ENCODE data around the gene IL17B. TPM values are rescaled to one million over a fixed set of nuclear protein-coding genes. Genes with fewer than 3 reads are reported as not detected.
"Not testable (repeated sequence)": the region's sequence is repeated elsewhere in the genome, so short reads cannot be mapped to it uniquely, and the experiment has no call there.

Gene IL17B
- total RNA-seq, 1 donor from 2014 or later = not detected

DNA sequence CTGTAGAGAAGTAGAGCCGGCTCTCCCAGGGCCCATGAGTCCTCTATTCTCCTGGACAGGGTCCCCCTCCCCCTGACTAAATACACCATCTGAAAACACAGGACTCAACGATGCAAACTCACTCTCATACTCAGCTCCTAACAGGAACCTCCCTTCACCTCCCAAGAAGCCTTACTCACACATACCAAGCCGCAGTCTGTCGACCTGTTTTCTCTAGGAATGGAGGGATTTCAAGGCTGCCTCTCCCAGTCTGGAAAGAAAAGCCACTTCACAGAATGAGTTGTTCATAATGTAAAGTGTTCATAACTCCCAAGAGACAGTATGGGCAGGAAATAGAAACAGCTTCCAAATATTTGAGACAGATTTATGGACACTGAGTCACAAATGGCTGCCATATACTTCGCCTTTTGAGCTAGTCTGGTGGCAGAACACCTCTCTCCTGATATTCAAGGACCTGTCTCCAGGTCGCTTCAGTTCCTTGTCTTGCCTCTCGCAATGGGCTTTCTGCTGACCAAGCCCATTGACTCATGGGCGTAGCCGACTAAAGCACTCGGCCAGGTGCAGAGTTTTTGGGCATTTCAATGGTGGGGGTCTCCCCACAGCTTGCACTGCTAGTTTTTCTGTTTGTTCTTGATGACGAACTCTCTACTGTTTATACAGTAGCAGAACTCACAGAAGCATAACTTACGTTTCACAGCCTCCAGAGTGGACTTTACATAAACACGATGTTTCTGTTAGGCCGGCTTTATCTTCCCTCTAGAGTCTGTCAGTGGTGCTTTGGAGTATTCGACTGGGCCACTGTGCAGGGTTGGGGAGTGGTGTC is 25.0 kb upstream of the IL17B start:
- no peak for DNase-seq (ENCODE audit: extremely low read depth, low read depth, low spot score)

- no peak for DNase-seq (ENCODE audit: extremely low read depth, low read depth, low spot score)
These were observed 23.2 kb upstream of the IL17B start for GRCh38 chr5:149402291-149402690.

DNA sequence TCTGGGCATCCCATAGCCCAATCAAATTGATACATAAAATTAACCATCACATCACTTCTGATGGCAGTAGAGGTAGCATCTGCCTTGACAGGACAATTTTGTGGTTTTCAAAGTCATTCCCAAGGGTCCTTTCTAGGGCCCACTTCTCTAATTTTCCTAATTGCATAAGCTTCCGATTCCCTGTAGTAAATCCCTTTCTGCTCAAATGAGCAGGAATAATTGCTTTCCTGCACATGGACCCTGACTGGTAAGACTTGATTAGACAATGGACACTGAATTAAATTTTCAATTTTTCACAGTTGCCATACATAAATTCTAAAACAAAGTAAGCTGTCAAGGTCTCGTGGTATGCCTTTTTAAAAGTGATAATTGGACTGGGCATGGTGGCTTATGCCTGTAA is 22.0 kb upstream of the IL17B start:
- DNase-seq (ENCODE audit: extremely low read depth, low read depth, low spot score) = no peak

DNA sequence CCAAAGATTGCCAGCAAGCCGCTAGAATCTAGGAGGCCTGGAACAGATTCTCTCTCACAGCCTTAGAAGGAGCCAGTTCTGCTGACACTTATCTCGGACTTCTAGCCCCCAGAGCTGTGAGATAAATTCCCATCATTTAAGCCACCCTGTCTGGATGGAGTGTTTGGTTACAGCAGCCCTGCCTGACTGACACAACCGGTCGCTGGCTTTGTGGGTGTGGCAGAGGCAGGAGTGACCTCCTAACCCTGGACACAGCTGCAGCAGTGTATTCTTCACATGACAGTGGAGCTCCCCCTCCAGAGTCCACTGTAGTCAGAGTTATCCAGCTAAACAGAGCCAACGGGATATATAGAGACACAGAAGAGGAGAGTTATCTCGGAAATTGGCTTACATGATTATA is 21.2 kb upstream of the IL17B start:
- no peak for DNase-seq (ENCODE audit: extremely low read depth, low read depth, low spot score)

DNA sequence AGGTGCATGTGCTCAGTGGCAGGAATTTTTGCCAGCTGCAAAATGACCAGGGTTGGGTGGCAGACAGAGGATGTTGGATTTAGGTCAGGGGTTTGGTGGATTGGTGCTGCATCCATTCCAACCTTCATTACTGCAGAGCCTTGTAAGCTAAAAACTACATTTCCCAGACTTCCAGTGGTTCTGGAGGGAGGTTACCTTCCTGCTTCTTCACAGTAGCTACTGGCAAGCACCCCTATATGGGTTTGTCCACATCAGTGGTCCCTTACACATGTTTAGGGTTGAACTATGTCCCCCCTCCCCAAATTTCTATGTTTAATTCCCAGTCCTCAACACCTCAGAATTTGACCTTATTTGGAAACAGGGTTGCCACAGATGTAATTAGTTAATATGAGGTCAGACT is 20.7 kb upstream of the IL17B start:
- DNase-seq (ENCODE audit: extremely low read depth, low read depth, low spot score) = no peak

- DNase-seq (ENCODE audit: extremely low read depth, low read depth, low spot score) = not testable (repeated sequence)
These were observed 19.7 kb upstream of the IL17B start for GRCh38 chr5:149398747-149399266.

DNA sequence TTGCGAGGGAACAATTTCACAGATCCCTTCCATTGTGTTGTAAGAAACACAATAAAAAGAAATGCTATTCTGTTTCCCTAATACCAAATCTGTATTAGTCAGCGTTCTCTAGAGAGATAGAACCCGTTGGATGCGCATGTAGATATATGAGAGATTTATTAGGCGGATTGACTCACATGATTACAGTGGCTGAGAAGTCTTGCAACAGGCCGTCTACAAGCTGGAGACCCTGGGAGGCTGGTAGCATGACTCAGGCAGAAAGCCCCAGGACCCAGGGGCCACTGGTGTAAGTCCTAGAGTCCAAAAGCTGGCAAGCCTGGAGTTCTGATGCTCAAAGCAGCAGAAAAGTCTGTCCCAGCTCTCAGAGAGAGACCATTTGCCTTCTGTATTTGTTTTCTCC is 18.4 kb upstream of the IL17B start:
- DNase-seq (ENCODE audit: extremely low read depth, low read depth, low spot score) = no peak

- not testable (repeated sequence) for DNase-seq (ENCODE audit: extremely low read depth, low read depth, low spot score)
These were observed 15.9 kb upstream of the IL17B start for GRCh38 chr5:149394996-149395395.

DNA sequence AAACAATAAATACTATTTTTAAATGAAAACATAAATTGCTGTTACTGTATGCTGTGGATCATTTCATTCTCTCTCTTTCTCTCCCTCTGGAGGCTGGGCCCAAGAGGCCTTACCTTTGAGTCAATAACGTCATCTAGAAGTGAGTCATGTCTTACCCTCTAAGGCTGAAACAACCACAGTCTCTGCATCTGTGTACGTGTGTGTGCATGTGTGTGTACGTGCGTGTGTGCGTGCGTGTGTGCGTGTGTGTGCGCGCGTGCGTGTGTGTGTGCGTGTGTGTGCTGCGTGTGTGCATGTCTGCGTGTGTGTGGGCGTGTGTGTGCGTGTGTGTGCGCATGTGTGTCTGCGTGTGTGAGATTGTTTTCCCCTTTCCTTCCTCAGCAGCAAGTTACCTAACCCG is 13.6 kb upstream of the IL17B start:
- no peak for DNase-seq (ENCODE audit: extremely low read depth, low read depth, low spot score)

- DNase-seq (ENCODE audit: extremely low read depth, low read depth, low spot score) = no peak
These were observed 12.4 kb upstream of the IL17B start for GRCh38 chr5:149391524-149391923.

GRCh38 chr5:149391076-149391475 is 12.0 kb upstream of the IL17B start:
- DNase-seq (ENCODE audit: extremely low read depth, low read depth, low spot score) = not testable (repeated sequence)

DNA sequence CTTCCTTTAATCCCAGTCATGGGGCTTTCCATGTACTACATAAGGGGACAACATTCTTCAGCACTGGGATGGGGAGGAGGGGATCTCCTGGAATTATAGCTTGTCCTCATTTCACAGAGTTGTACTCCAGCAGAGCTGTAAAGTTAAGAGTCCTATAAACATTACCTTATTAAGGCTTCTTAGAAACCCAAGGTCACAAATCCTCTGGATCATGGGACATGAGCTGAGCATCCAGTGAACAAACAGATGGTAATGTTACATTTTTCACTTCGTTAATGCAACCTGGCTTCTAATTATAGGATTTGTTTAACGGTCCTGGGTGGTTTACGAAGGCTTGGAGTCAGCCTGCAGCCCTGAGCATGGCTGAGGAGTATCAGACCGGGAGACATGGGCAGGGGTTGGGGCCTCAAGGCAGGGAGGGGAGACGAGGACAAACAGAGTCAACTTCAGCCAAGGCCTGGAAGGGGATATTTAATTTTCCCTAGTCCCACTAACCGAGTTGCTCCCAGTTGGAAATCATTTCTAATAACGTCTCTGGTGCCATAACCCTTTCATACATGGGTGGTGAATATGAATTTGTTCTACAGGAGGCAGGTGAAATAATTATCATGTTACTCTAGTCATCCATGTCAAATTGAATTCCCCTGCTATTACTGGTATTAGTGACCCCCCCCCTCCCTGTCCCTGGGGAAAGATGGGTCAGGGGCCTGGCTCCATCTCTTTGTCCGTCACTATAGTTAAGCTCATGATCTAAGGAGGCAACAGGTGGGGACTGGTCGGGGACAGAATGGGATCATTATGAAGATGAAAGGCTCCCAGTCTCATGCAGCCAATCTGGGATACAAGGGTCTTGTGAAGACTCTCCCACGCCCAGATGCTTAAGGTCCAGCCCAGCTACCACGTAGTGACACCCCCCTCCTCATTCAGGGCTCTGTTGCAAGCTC is 10.7 kb upstream of the IL17B start:
- no peak for DNase-seq (ENCODE audit: extremely low read depth, low read depth, low spot score)

DNA sequence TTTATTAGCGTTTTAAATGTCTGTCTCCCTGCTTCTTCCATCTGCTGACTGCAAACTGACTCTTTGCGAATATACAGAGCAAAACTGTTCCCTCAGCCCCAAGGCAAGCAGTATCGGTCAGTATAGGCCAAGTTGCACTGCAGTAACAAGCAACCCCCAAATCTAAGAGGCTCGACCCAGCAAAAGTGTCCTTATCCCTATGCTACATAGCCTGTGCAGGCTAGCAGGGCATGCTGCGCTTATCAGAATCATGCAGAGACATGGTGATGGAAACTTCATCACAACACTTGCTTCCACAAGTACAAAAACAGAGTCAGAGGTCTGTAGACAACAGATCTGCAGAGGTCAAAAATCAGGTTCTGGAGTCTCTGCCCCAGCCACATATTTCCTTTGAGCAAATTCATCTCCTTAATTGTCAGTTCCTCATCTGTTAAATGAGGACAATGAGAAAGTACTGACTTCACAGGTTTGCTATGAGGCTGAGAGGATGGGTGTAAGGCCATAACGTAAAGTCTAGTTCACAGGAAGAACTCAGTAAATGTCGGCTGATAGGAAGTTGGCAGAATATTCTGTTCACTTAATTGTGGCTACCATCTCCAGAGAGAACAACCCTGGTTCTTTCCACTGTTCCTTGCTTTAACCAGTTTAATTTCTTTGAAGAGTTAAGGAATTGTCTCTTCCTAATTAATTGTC is 9.6 kb upstream of the IL17B start:
- DNase-seq (ENCODE audit: extremely low read depth, low read depth, low spot score) = no peak

GRCh38 chr5:149387982-149388381 is 8.9 kb upstream of the IL17B start:
- no peak for DNase-seq (ENCODE audit: extremely low read depth, low read depth, low spot score)

- no peak for DNase-seq (ENCODE audit: extremely low read depth, low read depth, low spot score)
These were observed 8.1 kb upstream of the IL17B start for GRCh38 chr5:149387081-149387631.

DNA sequence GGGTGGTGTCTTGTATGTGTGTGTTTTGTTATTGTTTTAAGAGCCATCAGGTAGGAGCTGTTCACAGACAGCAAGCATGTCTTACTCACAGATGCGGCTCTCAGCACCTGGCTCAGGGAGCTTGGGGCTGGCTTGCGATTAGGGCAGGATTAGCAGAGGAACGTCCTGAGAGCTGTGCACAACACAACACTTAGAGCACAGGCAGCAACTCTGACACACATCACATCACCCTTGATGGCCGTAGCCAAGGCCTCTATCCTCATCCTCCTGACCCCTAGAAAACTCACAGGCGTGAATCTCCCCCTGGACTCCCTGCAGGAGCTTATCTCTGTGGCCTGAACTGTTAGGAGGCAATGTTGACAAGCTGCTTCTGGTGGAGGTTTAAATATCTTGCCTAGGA is 7.1 kb upstream of the IL17B start:
- DNase-seq (ENCODE audit: extremely low read depth, low read depth, low spot score) = no peak

- no peak for DNase-seq (ENCODE audit: extremely low read depth, low read depth, low spot score)
These were observed 4.3 kb upstream of the IL17B start for GRCh38 chr5:149383399-149383798.

GRCh38 chr5:149382517-149383220 is 3.6 kb upstream of the IL17B start:
- DNase-seq (ENCODE audit: extremely low read depth, low read depth, low spot score) = no peak

DNA sequence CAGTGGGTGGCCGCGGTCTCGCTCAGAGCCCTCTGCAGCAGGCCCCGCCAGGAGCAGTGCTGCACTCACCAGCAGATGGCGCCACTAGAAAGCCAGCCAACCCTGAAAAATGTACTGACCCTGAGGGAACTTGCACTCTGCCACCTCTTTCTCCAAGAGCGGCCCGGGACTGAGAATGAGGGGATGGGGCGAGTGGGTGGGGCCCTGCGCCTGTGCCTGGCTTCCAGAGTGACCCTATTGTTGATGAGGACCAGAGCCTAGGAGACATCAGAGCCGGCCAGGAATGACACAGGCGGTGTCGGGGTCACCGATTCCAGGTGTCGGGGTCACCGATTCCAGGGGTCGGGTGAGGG is 2.9 kb upstream of the IL17B start:
- no peak for DNase-seq (ENCODE audit: extremely low read depth, low read depth, low spot score)
